Activated T-cell treated with anti-CD3 and anti-CD28 coated beads for 1 hour (primary cell): ENCODE data around the gene AMBP.
A peak's percentile ranks its signal among the peaks of the same experiment; 100 is the strongest.

ENCODE experiments used
- DNase-seq: peaks from one replicate; pipeline ENCODE4 v3.0.0-alpha.2; 2020; ENCODE audit warnings: low read depth

The AMBP gene

GRCh38 chr9:114112778-114113584, 34.9 kb upstream of the AMBP start:
- DNase-seq: no peak

DNA sequence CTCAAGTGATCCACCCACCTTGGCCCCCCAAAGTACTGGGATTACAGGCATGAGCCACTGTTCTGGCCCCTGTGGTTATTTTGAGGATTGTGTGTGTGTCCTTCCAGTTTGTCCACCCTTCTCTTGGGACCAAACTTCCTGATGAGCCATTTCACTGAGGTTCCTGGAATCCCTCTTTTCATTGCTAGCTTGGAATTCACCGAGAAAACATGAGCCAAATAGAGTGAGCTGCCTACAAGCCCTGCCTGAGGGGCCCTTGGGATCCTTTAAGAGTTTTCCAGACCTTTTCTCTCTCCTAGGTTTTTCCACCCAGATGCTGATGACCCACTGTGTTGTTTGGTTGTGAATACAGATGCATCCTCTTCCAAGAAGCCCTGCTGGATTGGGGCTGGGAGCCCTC, 34.2 kb upstream of the AMBP start:
- DNase-seq: no peak

DNA sequence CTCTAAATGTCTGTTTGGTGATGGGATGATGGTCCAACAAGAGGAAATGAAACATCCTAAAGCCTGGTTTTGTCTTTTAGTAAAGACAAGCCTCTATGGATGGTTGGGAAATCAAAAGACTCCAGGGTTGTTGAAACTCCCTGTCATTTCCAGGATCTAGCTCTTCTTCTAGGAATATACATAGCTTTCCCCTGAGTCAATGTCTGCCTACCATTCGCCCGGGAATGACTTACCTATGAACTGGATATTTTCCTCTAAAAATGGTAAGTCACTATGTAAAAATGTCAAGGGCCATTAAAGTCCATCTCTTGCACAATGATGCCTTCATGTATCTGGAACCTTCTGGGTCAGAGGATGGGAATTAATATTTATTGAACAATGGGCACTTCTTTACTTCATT, 32.1 kb upstream of the AMBP start:
- no peak for DNase-seq

DNA sequence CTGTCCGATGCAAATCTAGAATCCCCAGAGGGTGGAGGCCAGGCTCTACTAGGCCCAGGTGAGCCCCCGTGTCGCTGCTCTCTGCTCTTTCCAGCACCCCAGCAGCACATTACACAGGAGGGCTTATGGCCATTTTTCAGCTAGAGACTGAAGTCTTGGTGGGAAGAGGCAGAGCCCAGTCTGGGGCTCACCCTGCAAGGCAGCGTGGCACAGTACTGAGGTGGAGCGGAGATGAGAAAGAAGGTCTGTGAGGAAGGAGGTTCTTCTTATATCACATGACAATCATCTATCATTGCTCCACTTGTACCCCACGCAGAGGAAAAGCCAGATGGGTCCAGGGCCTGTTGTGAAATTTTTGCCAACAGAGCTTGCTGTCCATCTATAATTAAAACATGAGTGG, 31.0 kb upstream of the AMBP start:
- no peak for DNase-seq

DNA sequence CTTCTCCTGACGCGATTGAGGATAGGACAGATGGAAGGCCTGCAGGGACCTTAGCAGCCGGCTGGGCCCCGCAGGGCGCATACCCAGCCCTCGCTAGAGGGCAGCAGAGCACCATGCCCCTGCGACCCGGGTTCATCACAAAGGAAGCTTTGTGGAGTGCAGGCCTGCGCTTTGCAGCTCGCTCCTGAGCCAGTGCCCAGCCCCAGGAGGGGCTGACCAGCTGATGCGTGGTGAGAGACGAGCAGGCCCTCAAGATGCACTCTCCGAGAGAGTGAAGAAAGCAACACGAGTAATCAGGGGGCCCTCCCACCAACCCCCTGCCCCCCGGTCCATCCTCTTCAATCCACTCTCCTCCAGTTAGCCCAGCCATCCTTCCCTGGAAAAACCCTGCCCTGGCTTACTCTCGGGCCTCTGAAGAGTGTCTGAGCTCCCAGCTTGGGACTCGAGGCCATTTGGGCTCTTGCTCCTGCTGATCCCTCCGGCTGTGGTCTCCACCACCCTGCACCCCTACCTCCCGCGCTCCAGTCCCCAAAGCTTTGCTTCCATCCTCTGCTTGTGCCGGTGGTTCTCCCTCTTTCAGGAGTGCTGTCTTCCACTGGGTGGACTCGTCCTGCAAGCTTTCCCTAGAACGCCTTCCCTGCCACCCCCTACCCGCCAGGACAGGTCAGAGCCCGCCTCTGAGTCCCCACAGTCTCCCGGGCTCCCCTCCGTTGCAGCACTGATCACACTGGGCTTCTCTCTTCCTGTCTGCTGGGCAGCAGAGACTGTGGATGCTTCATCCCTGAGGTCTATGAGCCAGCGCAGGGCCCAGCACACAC, 30.1 kb upstream of the AMBP start:
- peak; percentile 39 for DNase-seq

DNA sequence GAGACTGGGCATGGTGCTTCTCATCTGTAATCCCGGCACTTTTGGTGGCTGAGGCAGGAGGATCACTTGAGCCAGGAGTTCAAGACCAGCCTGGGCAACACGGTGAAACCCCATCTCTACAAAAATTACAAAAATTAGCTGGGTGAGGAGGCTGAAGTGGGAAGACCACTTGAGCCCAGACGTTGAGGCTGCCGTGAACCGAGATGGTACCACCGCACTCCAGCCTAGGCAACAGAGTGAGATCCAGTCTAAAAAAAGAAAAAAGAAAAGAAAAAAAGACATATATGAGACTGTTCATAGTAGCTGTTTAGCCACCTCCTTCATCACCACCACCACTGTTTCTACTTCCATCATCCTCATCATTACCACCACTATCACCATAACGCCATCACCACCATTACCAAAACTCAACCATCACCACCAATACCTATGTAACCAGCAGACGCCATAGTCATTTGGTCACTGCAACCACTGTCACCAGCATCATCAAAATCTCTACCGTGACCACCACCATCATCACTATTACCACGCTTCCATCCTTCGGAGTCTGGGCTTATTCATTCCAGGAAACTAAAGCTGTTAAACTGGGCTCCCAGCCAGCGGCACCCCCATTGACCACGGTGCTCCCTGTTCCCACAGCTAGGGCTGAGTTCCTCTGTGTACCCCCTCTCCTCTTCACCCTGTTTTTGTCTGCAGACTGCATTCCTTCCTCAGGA, 29.3 kb upstream of the AMBP start:
- DNase-seq: no peak

DNA sequence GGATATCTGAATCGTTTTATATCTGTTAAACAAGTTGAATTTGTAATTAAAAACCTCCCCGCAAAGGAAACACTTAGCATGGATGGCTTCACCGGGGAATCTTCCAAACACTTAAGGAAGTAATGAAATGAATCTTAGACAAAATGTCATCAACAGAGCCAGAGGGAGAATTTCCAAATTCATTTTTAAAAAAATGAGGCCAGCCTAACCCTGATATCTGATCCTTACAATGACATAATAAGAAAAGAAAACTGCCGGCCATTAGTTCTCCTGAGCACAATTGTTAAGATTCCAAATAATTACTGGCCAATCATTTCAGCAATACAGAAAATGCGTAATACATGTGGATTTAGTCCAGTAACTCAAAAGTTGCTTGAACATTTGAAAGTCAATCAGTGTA, 27.1 kb upstream of the AMBP start:
- no peak for DNase-seq

DNA sequence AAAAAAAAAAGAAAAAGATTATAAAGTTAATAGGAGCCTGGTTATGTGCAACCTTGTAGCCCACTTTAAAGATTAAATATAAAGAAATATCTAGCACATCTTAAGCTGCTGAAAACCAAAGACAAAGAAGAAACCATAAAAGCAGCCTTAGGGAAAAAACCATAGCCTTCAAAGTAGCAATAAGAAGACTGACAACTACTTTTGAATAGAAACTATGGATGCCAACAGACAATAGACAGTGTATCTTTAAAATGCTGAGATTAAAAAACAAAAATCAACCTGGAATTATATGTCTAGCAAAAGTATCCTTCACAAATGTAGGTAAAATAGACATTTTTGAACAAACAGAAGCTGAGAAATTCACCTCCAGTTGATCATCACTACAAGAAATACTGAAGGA, 24.4 kb upstream of the AMBP start:
- DNase-seq: no peak

DNA sequence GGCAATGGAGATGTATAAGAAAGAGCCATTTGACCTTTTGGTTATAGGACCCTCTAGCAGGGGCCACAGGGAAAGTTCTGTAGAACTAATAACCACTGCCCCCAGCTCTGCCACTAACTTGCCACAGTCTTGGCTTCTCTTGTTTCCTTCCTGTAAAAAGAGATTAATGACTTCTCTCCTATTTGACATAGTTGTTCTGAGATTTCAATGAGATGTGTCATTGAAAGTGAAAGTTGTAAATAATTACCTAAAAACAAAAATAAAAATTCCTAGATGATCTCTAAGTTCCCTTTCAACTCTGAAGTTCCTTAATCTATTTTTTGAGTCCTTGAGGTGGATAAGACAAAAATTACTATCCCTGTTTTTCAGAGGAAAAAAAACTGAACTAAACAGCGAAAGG, 22.4 kb upstream of the AMBP start:
- DNase-seq: no peak

- DNase-seq: no peak
Measured at GRCh38 chr9:114099669-114100270, 21.7 kb upstream of the AMBP start.

GRCh38 chr9:114098936-114099668, 21.0 kb upstream of the AMBP start, which contains the start of gene KIF12:
TSS of gene KIF12 (minus strand) at chr9:114099292. CDS start at chr9:114099276, 16 bp downstream.
- no peak for DNase-seq

GRCh38 chr9:114098021-114098935, 20.2 kb upstream of the AMBP start:
- DNase-seq: no peak

GRCh38 chr9:114097613-114098020, 19.5 kb upstream of the AMBP start:
- DNase-seq: no peak

- no peak for DNase-seq
Measured at GRCh38 chr9:114096866-114097612, 18.9 kb upstream of the AMBP start.

DNA sequence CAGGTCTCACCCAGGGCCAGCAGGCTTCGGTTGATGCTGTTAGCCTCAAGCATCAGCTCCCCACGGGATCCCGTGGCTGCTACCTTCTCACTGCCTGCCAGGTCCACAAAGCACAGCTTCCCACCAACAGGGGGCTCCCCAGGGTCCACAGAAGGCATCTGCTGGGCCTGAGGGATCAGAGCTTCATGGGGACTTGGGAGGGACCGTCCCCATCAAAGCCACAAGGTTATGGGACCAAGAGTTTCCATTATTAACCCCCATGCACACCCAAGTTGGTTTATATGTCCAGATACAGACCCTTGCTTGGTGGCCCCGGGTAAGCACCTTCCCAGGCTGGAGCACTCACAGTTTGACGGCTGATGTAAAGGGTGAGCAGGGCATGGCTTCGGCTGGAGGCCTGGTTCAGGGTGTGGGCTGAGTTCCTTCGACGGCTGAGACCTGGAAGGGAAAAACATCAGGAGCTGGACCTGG, 18.0 kb upstream of the AMBP start:
- no peak for DNase-seq

DNA sequence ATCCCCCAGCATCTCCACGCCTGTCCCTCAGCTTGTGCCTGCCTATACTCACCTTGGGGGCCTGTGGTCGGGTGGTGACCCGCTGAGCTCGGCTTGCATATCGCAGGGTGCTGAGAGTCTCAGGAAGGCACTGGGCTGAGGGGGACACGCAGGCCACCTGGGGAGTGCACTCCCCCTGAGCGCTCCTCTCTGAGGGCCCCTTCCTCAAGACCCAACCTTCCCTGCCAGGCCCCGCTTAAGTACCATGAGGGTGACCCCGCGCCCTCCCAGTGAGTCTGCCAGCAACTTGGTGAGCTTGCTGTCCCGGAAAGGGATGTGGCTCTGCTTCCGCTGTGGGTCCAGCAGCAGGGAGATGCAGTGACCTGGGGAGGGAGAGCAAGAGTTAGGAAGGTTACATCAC, 16.9 kb upstream of the AMBP start:
- DNase-seq: no peak

DNA sequence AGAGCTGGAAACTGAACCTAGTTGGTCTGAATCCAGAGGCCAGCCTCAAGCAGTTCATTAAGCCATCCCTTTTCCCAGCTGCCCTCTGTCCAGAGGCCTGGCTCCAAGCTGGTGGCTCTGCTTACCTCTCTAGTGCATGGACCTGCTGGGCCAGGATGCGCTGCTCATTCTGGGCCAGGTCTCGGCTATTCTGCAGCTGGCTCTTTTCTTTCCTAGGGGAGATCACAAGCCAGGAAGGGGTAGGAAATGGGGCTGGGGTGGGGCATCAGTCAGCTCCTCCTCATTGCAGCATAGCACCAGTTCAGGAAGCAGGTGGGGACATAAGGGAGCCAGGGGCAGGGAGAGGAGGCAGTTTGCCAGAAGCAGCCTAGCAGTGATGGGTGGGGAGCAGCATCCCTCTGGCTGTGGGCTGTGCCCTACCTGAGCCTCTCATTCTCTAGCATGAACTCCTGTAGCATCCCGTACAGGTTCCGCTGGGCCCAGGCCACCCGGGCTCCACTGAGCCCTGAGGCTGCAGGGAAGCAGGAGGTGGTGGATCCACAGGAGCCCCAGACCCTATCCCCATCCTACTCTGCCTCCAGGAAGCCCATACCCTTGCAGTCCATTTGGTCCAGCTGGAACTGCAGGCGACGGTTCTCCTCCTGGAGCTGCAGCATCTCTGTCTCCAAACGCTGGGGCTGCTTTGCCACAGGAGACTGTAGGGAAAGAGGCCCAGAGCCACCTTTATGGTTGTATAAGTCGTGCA, 15.8 kb upstream of the AMBP start:
- no peak for DNase-seq

DNA sequence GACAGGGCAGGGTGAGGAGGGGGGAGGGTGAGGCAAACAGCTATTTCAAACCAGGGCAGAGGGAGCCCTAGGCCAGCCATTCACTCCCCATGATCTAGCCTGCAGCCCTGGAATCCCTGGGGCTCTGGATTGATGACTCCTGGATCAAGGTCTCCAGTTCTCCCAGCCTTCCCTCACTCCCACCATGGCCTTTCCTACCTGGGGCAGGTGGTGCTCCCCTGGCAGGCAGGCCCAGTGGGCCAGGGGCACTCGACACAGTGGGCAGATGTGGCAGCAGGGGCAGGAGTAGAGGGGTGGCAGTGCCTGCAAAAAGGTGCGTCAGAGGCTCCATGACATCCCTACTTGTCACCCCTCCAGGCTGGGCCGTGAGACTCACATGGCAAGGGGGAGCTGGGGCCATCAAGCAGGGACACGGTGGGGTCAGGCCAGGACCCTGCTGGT, 15.0 kb upstream of the AMBP start:
- no peak for DNase-seq

DNA sequence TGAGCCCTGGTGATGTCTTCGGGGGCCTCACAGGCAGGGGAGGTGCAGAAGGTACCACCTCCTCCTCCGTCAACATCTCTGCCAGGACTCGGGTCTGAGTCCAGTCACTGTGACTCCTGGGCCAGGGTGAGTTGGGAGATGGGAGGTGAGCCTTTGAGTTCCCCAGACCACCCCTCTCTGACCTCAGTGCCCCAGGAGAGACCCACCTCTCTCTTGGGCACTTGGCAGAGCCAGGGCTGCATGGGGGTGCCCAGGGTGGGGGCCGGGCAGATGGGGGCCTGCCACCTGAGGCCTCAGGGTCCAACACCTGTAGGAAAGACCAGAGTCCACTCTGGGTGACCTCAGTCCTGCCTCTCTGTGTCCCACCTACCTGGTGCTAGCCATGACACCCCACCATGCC, 14.2 kb upstream of the AMBP start:
- no peak for DNase-seq
